Mucosa of stomach (tissue), 1 donor: ENCODE data around the gene ADGRD1.

Experiments used
- H3K27me3 ChIP-seq: one replicate; pipeline ENCODE4 v1.7.0; 2013; ENCODE audit warnings: mild to moderate bottlenecking, low read length; ENCODE audit not compliant: control insufficient read depth, insufficient read depth
- H3K36me3 ChIP-seq: one replicate; pipeline ENCODE4 v1.7.0; 2013; ENCODE audit warnings: low read length; ENCODE audit not compliant: control insufficient read depth, insufficient read depth
- H3K4me1 ChIP-seq: one replicate; pipeline ENCODE4 v1.7.0; 2013; ENCODE audit warnings: mild to moderate bottlenecking, low read length; ENCODE audit not compliant: control insufficient read depth, insufficient read depth
- H3K4me3 ChIP-seq: one replicate; pipeline ENCODE4 v1.7.0; 2013; ENCODE audit warnings: low read length
- H3K9ac ChIP-seq: one replicate; pipeline ENCODE4 v1.7.0; 2013; ENCODE audit warnings: mild to moderate bottlenecking, low read length, moderate library complexity
- H3K9me3 ChIP-seq: one replicate; pipeline ENCODE4 v1.7.0; 2013; ENCODE audit warnings: mild to moderate bottlenecking, low read length, moderate library complexity; ENCODE audit not compliant: control insufficient read depth
- donor health status: Pancreatic carcinoma.

ADGRD1 gene

GRCh38 chr12:131047789-131048610 is 94.3 kb downstream of the ADGRD1 start:
- H3K36me3 ChIP-seq, result no peaks in the 10 kb centered on the region
- no peak overlapping the region for H3K4me3 ChIP-seq
- no peaks in the 10 kb centered on the region for H3K4me1 ChIP-seq
- no peaks in the 10 kb centered on the region for H3K27me3 ChIP-seq
- H3K9ac ChIP-seq, result no peak overlapping the region
- H3K9me3 ChIP-seq, result no peaks in the 10 kb centered on the region

GRCh38 chr12:131048611-131048990 is 94.9 kb downstream of the ADGRD1 start:
- H3K4me1 ChIP-seq, result no peaks in the 10 kb centered on the region
- H3K9ac ChIP-seq, result no peak overlapping the region
- no peaks in the 10 kb centered on the region for H3K27me3 ChIP-seq
- no peak overlapping the region for H3K4me3 ChIP-seq
- H3K9me3 ChIP-seq, result no peaks in the 10 kb centered on the region
- no peaks in the 10 kb centered on the region for H3K36me3 ChIP-seq

- Histone ChIP-seq H3K9me3 (no peaks in the 10 kb centered on the region), H3K4me3 (no peak overlapping the region), H3K4me1 (no peaks in the 10 kb centered on the region), H3K9ac (no peak overlapping the region), H3K36me3 (no peaks in the 10 kb centered on the region), H3K27me3 (no peaks in the 10 kb centered on the region)
Observed at GRCh38 chr12:131049002-131049401, 95.3 kb downstream of the ADGRD1 start.

GRCh38 chr12:131049549-131050339 is 96.0 kb downstream of the ADGRD1 start:
- H3K4me1 ChIP-seq, result no peaks in the 10 kb centered on the region
- no peaks in the 10 kb centered on the region for H3K9me3 ChIP-seq
- H3K9ac ChIP-seq, result no peak overlapping the region
- no peaks in the 10 kb centered on the region for H3K27me3 ChIP-seq
- H3K4me3 ChIP-seq, result no peak overlapping the region
- no peaks in the 10 kb centered on the region for H3K36me3 ChIP-seq

GRCh38 chr12:131050463-131051154 is 96.9 kb downstream of the ADGRD1 start:
- H3K4me1 ChIP-seq, result no peaks in the 10 kb centered on the region
- no peaks in the 10 kb centered on the region for H3K9me3 ChIP-seq
- no peak overlapping the region for H3K9ac ChIP-seq
- no peaks in the 10 kb centered on the region for H3K27me3 ChIP-seq
- no peak overlapping the region for H3K4me3 ChIP-seq
- H3K36me3 ChIP-seq, result no peaks in the 10 kb centered on the region

GRCh38 chr12:131051155-131051473 is 97.4 kb downstream of the ADGRD1 start:
- H3K27me3 ChIP-seq, result no peaks in the 10 kb centered on the region
- no peak overlapping the region for H3K9ac ChIP-seq
- H3K9me3 ChIP-seq, result no peaks in the 10 kb centered on the region
- no peaks in the 10 kb centered on the region for H3K4me1 ChIP-seq
- H3K36me3 ChIP-seq, result no peaks in the 10 kb centered on the region
- H3K4me3 ChIP-seq, result no peak overlapping the region

GRCh38 chr12:131052063-131052781 is 98.5 kb downstream of the ADGRD1 start:
- Histone ChIP-seq H3K36me3 (no peaks in the 10 kb centered on the region), H3K9ac (no peak overlapping the region), H3K9me3 (no peaks in the 10 kb centered on the region), H3K27me3 (no peaks in the 10 kb centered on the region), H3K4me1 (no peaks in the 10 kb centered on the region), H3K4me3 (no peak overlapping the region)

- H3K9me3 ChIP-seq, result no peaks in the 10 kb centered on the region
Observed at GRCh38 chr12:131052929-131053328, 99.2 kb downstream of the ADGRD1 start.

GRCh38 chr12:131053567-131053966 is 99.9 kb downstream of the ADGRD1 start:
- H3K9ac ChIP-seq, result no peak overlapping the region
- H3K9me3 ChIP-seq, result no peaks in the 10 kb centered on the region

More at GRCh38 chr12:131052929-131053328, 99.2 kb downstream of the ADGRD1 start:
- Histone ChIP-seq H3K4me3 (no peak overlapping the region), H3K36me3 (no peaks in the 10 kb centered on the region), H3K9ac (no peak overlapping the region), H3K27me3 (no peaks in the 10 kb centered on the region), H3K4me1 (no peaks in the 10 kb centered on the region)

GRCh38 chr12:131054345-131055092 is 100.8 kb downstream of the ADGRD1 start:
- Histone ChIP-seq H3K4me1 (no peaks in the 10 kb centered on the region), H3K4me3 (no peak overlapping the region), H3K9me3 (no peaks in the 10 kb centered on the region), H3K27me3 (no peaks in the 10 kb centered on the region), H3K36me3 (no peaks in the 10 kb centered on the region), H3K9ac (no peak overlapping the region)

More at GRCh38 chr12:131053567-131053966, 99.9 kb downstream of the ADGRD1 start:
- H3K36me3 ChIP-seq, result no peaks in the 10 kb centered on the region
- H3K4me3 ChIP-seq, result no peak overlapping the region
- no peaks in the 10 kb centered on the region for H3K27me3 ChIP-seq
- no peaks in the 10 kb centered on the region for H3K4me1 ChIP-seq

- no peaks in the 10 kb centered on the region for H3K36me3 ChIP-seq
- H3K4me1 ChIP-seq, result no peaks in the 10 kb centered on the region
- no peaks in the 10 kb centered on the region for H3K27me3 ChIP-seq
- H3K9me3 ChIP-seq, result no peaks in the 10 kb centered on the region
- no peak overlapping the region for H3K9ac ChIP-seq
- H3K4me3 ChIP-seq, result no peak overlapping the region
Observed at GRCh38 chr12:131055093-131055465, 101.4 kb downstream of the ADGRD1 start.
